ENCODE measurements around the gene FHIT.
"Not testable (repeated sequence)": the region's sequence is repeated elsewhere in the genome, so short reads cannot be mapped to it uniquely, and the experiment has no call there.

Gene FHIT

DNA sequence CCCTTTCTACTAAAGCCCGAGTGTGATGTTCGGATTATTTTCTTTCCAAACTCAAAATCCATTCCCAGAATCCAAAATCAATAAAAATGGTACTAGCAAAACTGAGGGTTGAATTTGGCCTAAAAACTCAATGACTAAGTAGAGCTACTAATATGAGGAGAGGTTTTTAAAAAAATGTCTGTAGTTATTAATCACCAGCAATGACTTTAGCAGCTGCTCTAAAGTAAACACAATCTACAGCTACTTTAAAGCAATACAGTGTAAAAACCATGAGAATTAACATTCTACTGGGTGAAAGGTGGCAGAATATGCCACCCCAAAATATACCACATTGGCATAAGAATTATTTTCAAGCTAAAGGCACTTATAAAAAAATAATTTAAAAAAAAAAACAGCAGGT, 23.5 kb downstream of the FHIT start:
- no peaks in the 10 kb centered on the region for H3K36me3 ChIP-seq (ENCODE audit: control insufficient read depth, insufficient read depth, low read length)
- no peaks in the 10 kb centered on the region for H3K9me3 ChIP-seq (ENCODE audit: control insufficient read depth, insufficient read depth, low read depth, low read length)
- no peaks in the 10 kb centered on the region for H3K4me1 ChIP-seq (ENCODE audit: control insufficient read depth, insufficient read depth, low read length)
- H3K9ac ChIP-seq (ENCODE audit: low read length), result no peak overlapping the region
- H3K4me3 ChIP-seq (ENCODE audit: low read depth, low read length), result no peak overlapping the region
- no peak overlapping the region for H3K27ac ChIP-seq (ENCODE audit: low read depth, low read length)
- no peaks in the 10 kb centered on the region for H3K27me3 ChIP-seq (ENCODE audit: control insufficient read depth, insufficient read depth, low read length)

DNA sequence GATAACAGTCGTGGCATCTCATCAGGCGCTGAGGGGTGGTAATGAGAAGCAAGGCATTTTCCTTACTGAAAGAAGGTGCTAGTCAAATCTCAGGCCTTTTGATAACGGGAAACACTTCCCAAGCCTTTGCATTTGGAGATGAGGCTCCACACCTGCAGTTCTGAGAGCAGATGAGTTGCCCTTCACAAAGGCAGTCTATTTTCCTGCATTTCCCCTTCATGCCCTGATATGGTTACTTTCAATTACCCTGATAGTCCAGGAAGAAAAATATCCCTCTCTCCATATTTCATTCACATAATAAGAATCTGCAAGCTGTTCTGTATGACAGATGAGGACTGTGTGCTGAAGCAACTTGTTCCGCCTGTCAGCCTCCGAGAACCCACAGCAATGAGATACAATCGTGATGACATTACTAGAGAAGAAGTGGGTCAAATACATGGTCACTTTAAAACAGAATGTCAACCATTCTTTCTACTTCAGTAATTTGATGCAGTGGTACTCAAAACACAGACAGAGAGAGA, 25.0 kb downstream of the FHIT start:
- Histone ChIP-seq H3K9ac (ENCODE audit: low read length) (no peak overlapping the region), H3K9me3 (ENCODE audit: control insufficient read depth, insufficient read depth, low read depth, low read length) (no peaks in the 10 kb centered on the region), H3K36me3 (ENCODE audit: control insufficient read depth, insufficient read depth, low read length) (no peaks in the 10 kb centered on the region), H3K27ac (ENCODE audit: low read depth, low read length) (no peak overlapping the region), H3K4me1 (ENCODE audit: control insufficient read depth, insufficient read depth, low read length) (no peaks in the 10 kb centered on the region), H3K4me3 (ENCODE audit: low read depth, low read length) (no peak overlapping the region), H3K27me3 (ENCODE audit: control insufficient read depth, insufficient read depth, low read length) (no peaks in the 10 kb centered on the region)

DNA sequence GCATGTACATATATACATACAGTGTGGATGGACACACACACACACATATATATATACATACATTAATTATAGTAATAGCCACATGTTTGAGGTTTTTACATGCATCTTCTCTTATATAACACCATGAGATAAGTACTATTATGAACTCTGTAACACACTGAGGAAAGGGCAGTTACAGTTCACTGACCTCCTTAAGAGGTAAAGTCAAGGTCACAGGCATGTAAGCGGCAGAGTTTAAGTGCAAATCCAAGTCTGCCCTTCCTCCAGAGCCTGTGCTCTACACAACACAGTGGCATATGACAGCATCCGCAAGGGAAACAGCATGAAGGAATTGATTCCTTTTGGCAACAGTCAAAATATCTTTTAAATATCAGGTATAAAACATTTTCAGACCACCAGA, 26.4 kb downstream of the FHIT start:
- Histone ChIP-seq H3K36me3 (ENCODE audit: control insufficient read depth, insufficient read depth, low read length) (no peaks in the 10 kb centered on the region), H3K9me3 (ENCODE audit: control insufficient read depth, insufficient read depth, low read depth, low read length) (no peaks in the 10 kb centered on the region), H3K4me3 (ENCODE audit: low read depth, low read length) (no peak overlapping the region), H3K27me3 (ENCODE audit: control insufficient read depth, insufficient read depth, low read length) (no peaks in the 10 kb centered on the region), H3K9ac (ENCODE audit: low read length) (no peak overlapping the region), H3K4me1 (ENCODE audit: control insufficient read depth, insufficient read depth, low read length) (no peaks in the 10 kb centered on the region), H3K27ac (ENCODE audit: low read depth, low read length) (no peak overlapping the region)

DNA sequence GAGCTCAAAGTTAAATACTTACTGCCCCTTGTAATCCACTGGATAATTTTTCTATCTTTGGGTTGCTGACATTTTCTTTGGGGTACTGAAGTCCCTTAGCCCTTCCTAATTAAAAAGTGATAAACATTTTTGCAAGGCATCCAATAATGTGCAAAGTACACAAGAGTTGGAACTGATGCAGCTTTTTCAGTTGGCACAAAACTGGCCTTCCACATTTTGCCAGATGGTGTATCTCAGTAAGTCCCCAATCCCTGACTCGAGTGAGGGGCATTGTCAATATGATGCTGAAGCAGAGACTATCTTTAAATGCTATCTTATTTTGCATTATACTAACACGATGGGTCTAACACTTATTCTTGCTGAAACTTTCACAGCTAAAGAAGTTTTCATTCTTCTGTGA, 27.8 kb downstream of the FHIT start:
- no peaks in the 10 kb centered on the region for H3K9me3 ChIP-seq (ENCODE audit: control insufficient read depth, insufficient read depth, low read depth, low read length)
- no peaks in the 10 kb centered on the region for H3K4me1 ChIP-seq (ENCODE audit: control insufficient read depth, insufficient read depth, low read length)
- no peak overlapping the region for H3K4me3 ChIP-seq (ENCODE audit: low read depth, low read length)
- no peak overlapping the region for H3K9ac ChIP-seq (ENCODE audit: low read length)
- no peaks in the 10 kb centered on the region for H3K36me3 ChIP-seq (ENCODE audit: control insufficient read depth, insufficient read depth, low read length)
- no peaks in the 10 kb centered on the region for H3K27me3 ChIP-seq (ENCODE audit: control insufficient read depth, insufficient read depth, low read length)
- no peak overlapping the region for H3K27ac ChIP-seq (ENCODE audit: low read depth, low read length)

DNA sequence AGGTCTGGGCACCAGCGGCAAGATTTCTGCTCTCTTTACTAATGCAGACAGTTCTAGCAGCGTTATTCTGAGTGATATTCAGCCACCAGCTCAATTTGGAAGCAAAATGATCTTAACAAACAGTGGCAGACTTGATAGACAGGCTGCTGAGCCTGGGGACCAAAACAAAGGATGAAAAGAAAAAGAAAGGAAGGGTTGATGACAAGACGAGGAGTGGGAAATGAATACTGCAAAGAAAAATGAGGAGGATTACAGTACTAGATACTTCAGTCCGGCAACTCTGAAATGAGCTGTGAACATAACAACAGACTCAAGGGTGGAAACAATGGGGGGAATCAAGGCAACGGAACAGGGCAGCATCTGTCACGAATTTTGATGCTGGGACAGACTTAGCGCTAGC, 28.8 kb downstream of the FHIT start:
- Histone ChIP-seq H3K36me3 (ENCODE audit: control insufficient read depth, insufficient read depth, low read length) (no peaks in the 10 kb centered on the region), H3K4me3 (ENCODE audit: low read depth, low read length) (no peak overlapping the region), H3K9ac (ENCODE audit: low read length) (no peak overlapping the region), H3K4me1 (ENCODE audit: control insufficient read depth, insufficient read depth, low read length) (no peaks in the 10 kb centered on the region), H3K27me3 (ENCODE audit: control insufficient read depth, insufficient read depth, low read length) (no peaks in the 10 kb centered on the region), H3K9me3 (ENCODE audit: control insufficient read depth, insufficient read depth, low read depth, low read length) (no peaks in the 10 kb centered on the region), H3K27ac (ENCODE audit: low read depth, low read length) (no peak overlapping the region)

DNA sequence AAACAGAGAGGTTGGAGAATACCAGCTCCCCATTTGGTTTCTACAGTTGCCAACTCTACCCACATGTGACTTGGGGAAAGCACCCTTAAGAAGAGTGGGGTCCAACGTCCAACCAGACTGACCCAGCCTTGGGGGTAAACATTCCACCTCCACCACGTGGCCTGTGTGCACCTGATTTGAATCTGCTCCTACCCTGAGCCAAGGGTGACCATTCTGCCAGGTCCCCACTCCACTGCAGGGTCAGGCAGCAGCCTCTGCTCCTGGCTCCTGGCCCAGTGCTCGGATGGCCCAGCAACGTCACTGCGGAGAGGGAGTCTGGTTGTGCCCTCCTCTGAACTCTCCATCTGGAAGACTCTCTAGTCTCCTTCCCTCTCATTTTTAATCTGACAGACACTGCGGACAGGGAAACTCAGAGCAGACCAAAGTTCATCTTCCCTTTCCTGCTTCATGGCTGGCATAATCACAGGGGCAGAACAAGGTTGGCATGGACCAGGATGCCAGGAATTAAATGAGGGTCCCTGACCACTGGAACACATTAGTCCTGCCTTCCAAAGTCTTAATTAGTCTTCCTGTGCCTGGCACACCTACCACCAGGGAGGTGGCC, 29.4 kb downstream of the FHIT start:
- H3K4me3 ChIP-seq (ENCODE audit: low read depth, low read length), result no peak overlapping the region
- no peak overlapping the region for H3K27ac ChIP-seq (ENCODE audit: low read depth, low read length)

DNA sequence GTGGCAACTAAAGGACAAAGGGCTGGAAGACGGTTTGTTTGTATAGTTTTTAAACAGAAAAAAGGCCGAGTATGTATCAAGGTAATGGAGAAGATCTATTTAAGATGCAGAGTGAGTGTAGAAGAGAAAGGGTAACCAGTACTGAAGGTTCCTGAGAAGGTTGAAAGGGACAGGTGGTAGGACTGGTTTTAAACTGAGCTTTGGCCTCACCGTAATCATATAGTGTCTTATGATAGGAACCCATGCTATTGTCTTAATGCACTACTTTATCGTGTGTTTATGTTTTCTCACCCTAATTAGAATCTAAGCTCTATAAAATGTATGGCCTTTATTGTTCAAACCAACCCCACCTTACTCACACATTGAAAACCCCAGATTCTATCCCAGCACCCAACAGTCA, 32.7 kb downstream of the FHIT start:
- Histone ChIP-seq H3K4me1 (ENCODE audit: control insufficient read depth, insufficient read depth, low read length) (no peaks in the 10 kb centered on the region), H3K27ac (ENCODE audit: low read depth, low read length) (no peak overlapping the region), H3K27me3 (ENCODE audit: control insufficient read depth, insufficient read depth, low read length) (no peaks in the 10 kb centered on the region), H3K36me3 (ENCODE audit: control insufficient read depth, insufficient read depth, low read length) (no peaks in the 10 kb centered on the region), H3K9me3 (ENCODE audit: control insufficient read depth, insufficient read depth, low read depth, low read length) (peaks cover 3% of the 10 kb centered on the region; the same call in 1 of the 2 replicates), H3K4me3 (ENCODE audit: low read depth, low read length) (no peak overlapping the region), H3K9ac (ENCODE audit: low read length) (no peak overlapping the region)

More for the DNA sequence above, 29.4 kb downstream of the FHIT start:
- H3K4me1 ChIP-seq (ENCODE audit: control insufficient read depth, insufficient read depth, low read length), result no peaks in the 10 kb centered on the region
- peaks cover 3% of the 10 kb centered on the region; the same call in 1 of the 2 replicates for H3K9me3 ChIP-seq (ENCODE audit: control insufficient read depth, insufficient read depth, low read depth, low read length)
- no peak overlapping the region for H3K9ac ChIP-seq (ENCODE audit: low read length)
- no peaks in the 10 kb centered on the region for H3K27me3 ChIP-seq (ENCODE audit: control insufficient read depth, insufficient read depth, low read length)
- no peaks in the 10 kb centered on the region for H3K36me3 ChIP-seq (ENCODE audit: control insufficient read depth, insufficient read depth, low read length)

DNA sequence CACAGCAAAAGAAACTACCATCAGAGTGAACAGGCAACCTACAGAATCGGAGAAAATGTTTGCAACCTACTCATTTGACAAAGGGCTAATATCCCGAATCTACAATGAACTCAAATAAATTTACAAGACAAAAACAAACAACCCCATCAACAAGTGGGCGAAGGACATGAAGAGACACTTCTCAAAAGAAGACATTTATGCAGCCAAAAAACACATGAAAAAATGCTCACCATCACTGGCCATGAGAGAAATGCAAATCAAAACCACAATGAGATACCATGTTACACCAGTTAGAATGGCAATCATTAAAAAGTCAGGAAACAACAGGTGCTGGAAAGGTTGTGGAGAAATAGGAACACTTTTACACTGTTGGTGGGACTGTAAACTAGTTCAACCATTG, 35.1 kb downstream of the FHIT start:
- not testable (repeated sequence) for H3K4me3 ChIP-seq (ENCODE audit: low read depth, low read length); H3K36me3 ChIP-seq (ENCODE audit: control insufficient read depth, insufficient read depth, low read length); H3K9ac ChIP-seq (ENCODE audit: low read length); H3K9me3 ChIP-seq (ENCODE audit: control insufficient read depth, insufficient read depth, low read depth, low read length); H3K4me1 ChIP-seq (ENCODE audit: control insufficient read depth, insufficient read depth, low read length); H3K27me3 ChIP-seq (ENCODE audit: control insufficient read depth, insufficient read depth, low read length); H3K27ac ChIP-seq (ENCODE audit: low read depth, low read length)

DNA sequence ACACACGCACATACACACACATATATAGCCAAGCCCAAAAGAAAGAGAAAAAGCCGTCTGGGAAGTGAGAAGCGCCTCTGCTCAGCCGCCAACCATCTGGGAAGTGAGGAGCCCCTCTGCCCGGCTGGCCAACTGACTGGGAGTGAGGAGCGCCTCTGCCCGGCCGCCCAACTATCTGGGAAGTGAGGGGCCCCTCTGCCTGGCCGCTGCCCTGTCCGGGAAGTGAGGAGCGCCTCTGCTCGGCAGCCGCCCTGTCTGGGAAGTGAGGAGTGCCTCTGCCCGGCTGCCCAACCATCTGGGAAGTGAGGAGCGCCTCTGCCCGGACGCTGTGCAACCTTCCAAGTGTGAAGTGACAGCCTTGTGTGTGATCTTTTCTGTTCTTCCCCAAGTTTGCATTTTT, 49.2 kb downstream of the FHIT start:
- H3K4me1 ChIP-seq (ENCODE audit: control insufficient read depth, insufficient read depth, low read length), result no peaks in the 10 kb centered on the region
- H3K27ac ChIP-seq (ENCODE audit: low read depth, low read length), result no peak overlapping the region
- no peak overlapping the region for H3K4me3 ChIP-seq (ENCODE audit: low read depth, low read length)
- H3K36me3 ChIP-seq (ENCODE audit: control insufficient read depth, insufficient read depth, low read length), result no peaks in the 10 kb centered on the region
- no peak overlapping the region for H3K9ac ChIP-seq (ENCODE audit: low read length)
- peaks cover 3% of the 10 kb centered on the region; the same call in 1 of the 2 replicates for H3K9me3 ChIP-seq (ENCODE audit: control insufficient read depth, insufficient read depth, low read depth, low read length)
- no peaks in the 10 kb centered on the region for H3K27me3 ChIP-seq (ENCODE audit: control insufficient read depth, insufficient read depth, low read length)

DNA sequence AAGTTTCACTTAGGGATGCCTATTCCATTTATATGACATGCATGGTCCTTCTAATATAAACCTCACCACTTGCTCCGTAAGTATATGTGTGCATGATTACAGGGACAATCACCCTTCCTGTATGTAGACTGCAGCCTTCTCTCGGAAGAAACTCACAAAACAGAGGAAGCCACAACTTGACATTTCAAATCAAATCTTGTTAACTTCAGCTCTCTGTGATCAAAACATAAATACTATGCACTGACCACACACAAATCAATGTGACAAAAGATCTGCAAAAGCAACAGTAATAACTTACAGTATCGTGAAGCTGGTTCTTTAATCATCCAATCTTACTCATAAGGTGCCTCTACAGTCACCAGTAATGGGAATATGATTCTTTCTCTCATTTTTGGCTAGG, 50.2 kb downstream of the FHIT start:
- H3K36me3 ChIP-seq (ENCODE audit: control insufficient read depth, insufficient read depth, low read length), result no peaks in the 10 kb centered on the region
- no peaks in the 10 kb centered on the region for H3K4me1 ChIP-seq (ENCODE audit: control insufficient read depth, insufficient read depth, low read length)
- no peak overlapping the region for H3K27ac ChIP-seq (ENCODE audit: low read depth, low read length)
- H3K27me3 ChIP-seq (ENCODE audit: control insufficient read depth, insufficient read depth, low read length), result no peaks in the 10 kb centered on the region
- peaks cover 3% of the 10 kb centered on the region; the same call in 1 of the 2 replicates for H3K9me3 ChIP-seq (ENCODE audit: control insufficient read depth, insufficient read depth, low read depth, low read length)
- H3K4me3 ChIP-seq (ENCODE audit: low read depth, low read length), result no peak overlapping the region
- H3K9ac ChIP-seq (ENCODE audit: low read length), result no peak overlapping the region

DNA sequence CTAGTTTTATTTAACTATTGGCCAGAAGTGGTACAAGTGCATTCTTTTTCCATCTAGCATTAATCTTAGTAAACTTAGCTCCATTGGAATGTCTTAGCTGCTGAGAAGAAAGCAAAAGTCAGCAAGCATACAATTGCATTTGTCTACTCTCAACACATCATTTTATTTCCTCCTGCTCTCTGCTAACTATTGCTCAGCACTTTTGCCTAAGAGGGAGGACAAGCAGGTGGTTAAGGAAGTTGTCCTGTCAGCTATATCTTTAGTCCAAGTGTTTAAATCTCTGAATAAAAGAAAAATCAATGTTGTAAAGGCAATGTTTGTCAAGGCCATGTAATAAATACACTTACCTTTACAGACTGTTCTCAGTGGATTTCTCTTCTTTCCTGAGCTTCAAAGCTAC, 51.0 kb downstream of the FHIT start:
- Histone ChIP-seq H3K27ac (ENCODE audit: low read depth, low read length) (no peak overlapping the region), H3K27me3 (ENCODE audit: control insufficient read depth, insufficient read depth, low read length) (no peaks in the 10 kb centered on the region), H3K4me3 (ENCODE audit: low read depth, low read length) (no peak overlapping the region), H3K4me1 (ENCODE audit: control insufficient read depth, insufficient read depth, low read length) (peaks cover 3% of the 10 kb centered on the region; the same call in 1 of the 2 replicates), H3K36me3 (ENCODE audit: control insufficient read depth, insufficient read depth, low read length) (no peaks in the 10 kb centered on the region), H3K9ac (ENCODE audit: low read length) (no peak overlapping the region), H3K9me3 (ENCODE audit: control insufficient read depth, insufficient read depth, low read depth, low read length) (peaks cover 3% of the 10 kb centered on the region; the same call in 1 of the 2 replicates)
